PC-9 (cell line): ENCODE data around the gene TLR4. TPM values are rescaled to one million over a fixed set of nuclear protein-coding genes. Genes with fewer than 3 reads are reported as not detected.

Experiments
- BruUV-seq: library from RNA; stranded (reverse); fragments of 400-500 nt; replicated peaks from 2 replicates; lab custom pipeline; 2021; lab: Mats Ljungman, UMichigan
- CTCF ChIA-PET: fragments of 300-600 bp; sonication (Branson Sonifier 250); formaldehyde crosslinking; loops from one replicate; lab custom pipeline; 2022; ENCODE audit warnings: antibody characterized with exemption; lab: Charles Lee
- POLR2A ChIA-PET: fragments of 300-600 bp; sonication (Branson Sonifier 250); formaldehyde crosslinking; loops from one replicate; lab custom pipeline; 2022; ENCODE audit warnings: antibody characterized with exemption; ENCODE audit not compliant: unreplicated experiment; lab: Charles Lee
- DNase-seq, 2 experiments: peaks; one replicate each; pipeline versions ENCODE4 v3.0.0 to v3.0.0-alpha.2; 2015 to 2022; ENCODE audit warnings: mixed read lengths in 1 of 2
- H2AFZ ChIP-seq: fragments of 200-600 bp; sonication (generic); 2 replicates; pipeline ENCODE4 v1.8.1; 2017; ENCODE audit warnings: antibody characterized with exemption
- H3F3A ChIP-seq: fragments of 200-600 bp; sonication (generic); 2 replicates; pipeline ENCODE4 v1.8.1; 2017; ENCODE audit warnings: antibody characterized with exemption, mild to moderate bottlenecking, low read depth; ENCODE audit not compliant: insufficient read depth
- H3K27ac ChIP-seq: fragments of 200-600 bp; sonication (generic); 2 replicates; pipeline ENCODE4 v1.6.1; 2016; ENCODE audit warnings: mixed run types
- H3K27me3 ChIP-seq: fragments of 200-600 bp; sonication (generic); 2 replicates; pipeline ENCODE4 v1.6.1; 2016; ENCODE audit warnings: low read depth, mixed run types; ENCODE audit not compliant: insufficient read depth
- H3K36me3 ChIP-seq: fragments of 200-600 bp; sonication (generic); 2 replicates; pipeline ENCODE4 v1.6.1; 2016; ENCODE audit warnings: low read depth, mixed run types
- H3K4me1 ChIP-seq: fragments of 200-600 bp; sonication (generic); replicated peaks from 2 replicates; pipeline ENCODE4 v1.6.1; 2016; ENCODE audit warnings: mixed run types; ENCODE audit not compliant: insufficient read depth
- H3K4me2 ChIP-seq: fragments of 200-600 bp; sonication (generic); 2 replicates; pipeline ENCODE4 v1.6.1; 2017; ENCODE audit warnings: mixed run types
- H3K4me3 ChIP-seq: fragments of 200-600 bp; sonication (generic); 2 replicates; pipeline ENCODE4 v1.6.1; 2016; ENCODE audit warnings: mixed run types
- H3K79me2 ChIP-seq: fragments of 200-600 bp; sonication (generic); 2 replicates; pipeline ENCODE4 v1.6.1; 2017; ENCODE audit warnings: low read depth, mixed run types
- H3K9me2 ChIP-seq: fragments of 200-600 bp; sonication (generic); 2 replicates; pipeline ENCODE4 v1.8.1; 2017; ENCODE audit warnings: mild to moderate bottlenecking; ENCODE audit not compliant: insufficient read depth
- H3K9me3 ChIP-seq: fragments of 200-600 bp; sonication (generic); 2 replicates; pipeline ENCODE4 v1.8.1; 2016; ENCODE audit warnings: low read depth; ENCODE audit not compliant: insufficient read depth
- H4K20me1 ChIP-seq: fragments of 200-600 bp; sonication (generic); 2 replicates; pipeline ENCODE4 v1.8.1; 2017; ENCODE audit not compliant: insufficient read depth
- EZH2 ChIP-seq: fragments of 200-600 bp; sonication (generic); IDR thresholded peaks from 2 replicates; pipeline ENCODE4 v1.8.0; 2017; ENCODE audit warnings: antibody characterized with exemption, low read depth
- intact Hi-C: fragments of 100-400 bp; cut with micrococcal nuclease; formaldehyde crosslinking; loops from one replicate; pipeline ENCODE4 v1.10.0; 2022; ENCODE audit not compliant: unreplicated experiment
- total RNA-seq: library from RNA; stranded (reverse); gene quantifications from 2 replicates; pipeline ENCODE4 v1.2.3, GENCODE V29; 2021
- TF ChIP-seq, protein P1 (sequence below): fragments of 200-600 bp; sonication (generic); conservative IDR thresholded peaks from 2 replicates; pipeline ENCODE4 v1.6.1; 2017; ENCODE audit warnings: mixed run types, antibody characterized with exemption, mild to moderate bottlenecking, moderate library complexity

Gene TLR4
- total RNA-seq, 1 experiment from 2014 or later = 0.55 TPM

DNA sequence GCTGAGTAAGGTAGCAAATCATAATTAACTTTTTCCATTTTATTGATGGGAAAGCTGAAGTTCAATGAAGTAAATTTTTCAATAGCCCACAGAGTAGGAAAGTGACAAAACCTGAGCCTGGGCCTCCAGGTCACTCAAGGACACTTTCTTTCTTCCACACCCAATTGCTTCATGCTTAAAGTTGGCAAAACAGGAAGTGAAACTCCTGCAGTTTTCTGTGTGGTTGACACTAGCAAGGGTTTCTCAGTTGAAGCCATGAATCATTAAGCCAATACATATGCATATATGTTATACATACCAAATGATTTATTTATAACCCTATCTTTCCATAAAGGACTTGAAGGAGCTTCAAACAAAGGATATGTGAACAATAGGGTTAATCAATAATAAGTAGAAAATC lies 13.9 kb downstream of the TLR4 start:
- ChIA-PET CTCF (no interaction called here), POLR2A (no interaction called here)
- Histone ChIP-seq H3K79me2 (no peaks in the 10 kb centered on the region), H3K9me3 (peaks cover 7% of the 10 kb centered on the region; the same call in 1 of the 2 replicates), H3F3A (no peaks in the 10 kb centered on the region), H3K4me2 (no peak overlapping the region), H3K27me3 (no peaks in the 10 kb centered on the region), H3K4me3 (no peak overlapping the region), H2AFZ (no peak overlapping the region), H3K9me2 (no peaks in the 10 kb centered on the region; the same call in 1 of the 2 replicates), H3K4me1 (no peaks in the 10 kb centered on the region), H4K20me1 (no peaks in the 10 kb centered on the region), H3K27ac (no peak overlapping the region), H3K36me3 (0 out of 2 replicates have a peak, but pooled peaks cover 2% of the 10 kb centered on the region)
- no TSS peak for BruUV-seq
- intact Hi-C loops = no loop called here
- TF ChIP-seq EZH2 = no peak
- TF ChIP-seq, protein P1, sequence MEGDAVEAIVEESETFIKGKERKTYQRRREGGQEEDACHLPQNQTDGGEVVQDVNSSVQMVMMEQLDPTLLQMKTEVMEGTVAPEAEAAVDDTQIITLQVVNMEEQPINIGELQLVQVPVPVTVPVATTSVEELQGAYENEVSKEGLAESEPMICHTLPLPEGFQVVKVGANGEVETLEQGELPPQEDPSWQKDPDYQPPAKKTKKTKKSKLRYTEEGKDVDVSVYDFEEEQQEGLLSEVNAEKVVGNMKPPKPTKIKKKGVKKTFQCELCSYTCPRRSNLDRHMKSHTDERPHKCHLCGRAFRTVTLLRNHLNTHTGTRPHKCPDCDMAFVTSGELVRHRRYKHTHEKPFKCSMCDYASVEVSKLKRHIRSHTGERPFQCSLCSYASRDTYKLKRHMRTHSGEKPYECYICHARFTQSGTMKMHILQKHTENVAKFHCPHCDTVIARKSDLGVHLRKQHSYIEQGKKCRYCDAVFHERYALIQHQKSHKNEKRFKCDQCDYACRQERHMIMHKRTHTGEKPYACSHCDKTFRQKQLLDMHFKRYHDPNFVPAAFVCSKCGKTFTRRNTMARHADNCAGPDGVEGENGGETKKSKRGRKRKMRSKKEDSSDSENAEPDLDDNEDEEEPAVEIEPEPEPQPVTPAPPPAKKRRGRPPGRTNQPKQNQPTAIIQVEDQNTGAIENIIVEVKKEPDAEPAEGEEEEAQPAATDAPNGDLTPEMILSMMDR = no peak
- no peak for DNase-seq

DNA sequence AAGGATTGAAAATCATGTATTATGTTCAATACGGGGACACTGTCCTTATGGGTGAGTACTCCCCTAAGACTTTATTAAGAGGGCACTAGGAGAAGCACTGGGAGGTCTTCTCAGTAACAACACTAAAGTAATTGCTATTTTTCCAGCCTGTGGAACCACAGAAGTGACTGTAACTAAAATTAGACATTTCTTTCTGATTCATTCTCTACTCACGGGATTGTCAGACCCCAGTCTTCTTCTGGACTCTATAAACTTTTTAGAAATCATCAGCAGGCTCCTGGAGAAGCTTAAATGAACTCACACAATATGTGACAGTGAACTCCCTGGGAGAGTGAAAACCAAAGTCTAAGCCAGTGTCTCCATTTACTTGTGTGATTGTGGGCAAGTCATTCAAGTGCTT lies 14.5 kb downstream of the TLR4 start:
- BruUV-seq = no TSS peak
- Histone ChIP-seq H3K9me3 (peaks cover 7% of the 10 kb centered on the region; the same call in 1 of the 2 replicates), H3K27me3 (no peaks in the 10 kb centered on the region), H3K36me3 (no peaks in the 10 kb centered on the region), H4K20me1 (no peaks in the 10 kb centered on the region), H3K79me2 (no peaks in the 10 kb centered on the region), H2AFZ (no peak overlapping the region), H3F3A (no peaks in the 10 kb centered on the region), H3K9me2 (no peaks in the 10 kb centered on the region; the same call in 1 of the 2 replicates), H3K4me3 (no peak overlapping the region), H3K4me2 (no peak overlapping the region), H3K27ac (no peak overlapping the region), H3K4me1 (no peaks in the 10 kb centered on the region)
- CTCF ChIA-PET = no interaction called here
- intact Hi-C loops = no loop called here
- no peak for TF ChIP-seq EZH2
- TF ChIP-seq, protein P1 = no peak
- POLR2A ChIA-PET = no interaction called here
- DNase-seq = no peak

DNA sequence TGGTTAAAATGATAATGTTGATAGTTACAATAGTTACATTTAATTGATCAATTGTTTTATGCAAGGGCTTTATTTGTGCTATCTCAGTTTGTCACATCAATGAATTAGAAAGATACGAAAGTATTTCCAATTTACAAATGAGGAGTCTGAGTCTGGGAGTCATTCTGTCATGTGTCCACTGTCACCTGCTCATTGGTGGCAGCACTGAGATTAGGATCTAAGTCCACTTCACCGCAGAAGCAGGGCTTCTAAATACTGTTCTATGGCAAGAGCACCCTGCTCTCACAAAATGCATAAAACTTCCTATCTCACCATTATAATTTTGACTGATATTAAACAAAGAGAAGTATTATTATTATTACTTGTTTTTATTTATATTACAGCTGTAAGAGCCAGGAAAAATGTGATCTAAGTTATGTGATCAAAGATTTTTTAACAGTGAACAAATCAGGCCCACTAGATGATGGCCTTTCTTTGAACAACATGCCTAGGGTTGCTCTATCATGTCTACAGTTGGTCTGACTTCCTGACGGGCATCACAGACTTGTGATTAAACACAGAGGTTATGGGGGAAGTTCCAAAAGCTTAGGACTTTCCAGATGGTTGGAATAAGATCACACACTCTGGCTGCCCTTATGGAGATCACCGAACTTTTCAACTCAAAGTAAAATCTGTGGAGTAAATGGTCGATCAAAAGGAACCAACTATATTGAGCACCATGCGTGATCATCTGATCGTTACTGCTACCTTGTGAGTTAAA lies 15.1 kb downstream of the TLR4 start:
- no peaks in the 10 kb centered on the region for H4K20me1 ChIP-seq
- no peak overlapping the region for H2AFZ ChIP-seq
- no peak for DNase-seq
- BruUV-seq = no TSS peak
- H3K36me3 ChIP-seq = no peaks in the 10 kb centered on the region
- no peaks in the 10 kb centered on the region for H3K27me3 ChIP-seq
- intact Hi-C loops = no loop called here
- H3K9me3 ChIP-seq = peaks cover 7% of the 10 kb centered on the region; the same call in 1 of the 2 replicates
- H3K4me2 ChIP-seq = no peak overlapping the region
- no peaks in the 10 kb centered on the region for H3K4me1 ChIP-seq
- no peak overlapping the region for H3K4me3 ChIP-seq
- H3F3A ChIP-seq = no peaks in the 10 kb centered on the region
- no peak overlapping the region for H3K27ac ChIP-seq
- ChIA-PET CTCF (no interaction called here), POLR2A (no interaction called here)
- no peaks in the 10 kb centered on the region; the same call in 1 of the 2 replicates for H3K9me2 ChIP-seq
- no peaks in the 10 kb centered on the region for H3K79me2 ChIP-seq
- TF ChIP-seq EZH2 = no peak
- TF ChIP-seq, protein P1 = no peak
